Heart right ventricle (tissue), 16 donors: ENCODE results near the gene TMEM127. TPM values are rescaled to one million over a fixed set of nuclear protein-coding genes. Genes with fewer than 3 reads are reported as not detected.

ENCODE experiments used
- ATAC-seq, 8 donors: fragments of 200-7000 bp; cut with Tn5 transposase; one replicate each; pipeline ENCODE4 v1.9.1; 2020; ENCODE audit warnings: mild to moderate bottlenecking in 8 of 8, moderate library complexity in 8 of 8, moderate number of reproducible peaks in 1 of 8
- DNase-seq, 2 donors: peaks; one replicate each; pipeline ENCODE4 v3.0.0-alpha.2; 2020
- H3K27ac ChIP-seq, 10 donors: fragments of 200-600 bp; sonication (generic) in 2 of 10; one replicate each; pipeline versions ENCODE4 v1.5.0 to v1.8.0; 2020 to 2022; ENCODE audit warnings: mild to moderate bottlenecking in 3 of 10
- H3K27me3 ChIP-seq, 7 donors: fragments of 200-600 bp; one replicate each; pipeline ENCODE4 v1.8.0; 2021 to 2022; ENCODE audit warnings: mild to moderate bottlenecking in 2 of 7
- H3K36me3 ChIP-seq, 9 donors: fragments of 200-600 bp; sonication (generic) in 1 of 9; one replicate each; pipeline versions ENCODE4 v1.5.0 to v1.8.0; 2020 to 2022; ENCODE audit warnings: mild to moderate bottlenecking in 2 of 9
- H3K4me1 ChIP-seq, 9 donors: fragments of 200-600 bp; sonication (generic) in 1 of 9; one replicate each; pipeline versions ENCODE4 v1.5.0 to v1.8.0; 2020 to 2022; ENCODE audit warnings: mild to moderate bottlenecking in 4 of 9
- H3K4me3 ChIP-seq, 10 donors: fragments of 200-600 bp; sonication (generic) in 2 of 10; one replicate each; pipeline versions ENCODE4 v1.5.0 to v1.8.0; 2020 to 2022; ENCODE audit warnings: mild to moderate bottlenecking in 7 of 10, moderate library complexity in 2 of 10
- H3K9me3 ChIP-seq, 11 donors: fragments of 200-600 bp in 10 of 11; sonication (generic) in 2 of 11; one replicate each; pipeline versions ENCODE4 v1.5.0 to v1.8.0; 2013 to 2022; ENCODE audit warnings: mild to moderate bottlenecking in 2 of 11, control low read depth in 1 of 11, moderate library complexity in 1 of 11
- WGBS, 2 donors: extraction: QIAGEN DNeasy Blood & Tissue Kit; methylation state at CpG; one replicate each; pipeline ENCODE4 v1.1.7; 2013; ENCODE audit warnings: inconsistent platforms in 1 of 2; 5-methylcytosine and 5-hydroxymethylcytosine counted together
- intact Hi-C, 10 donors: fragments of 100-400 bp; cut with DNase I; formaldehyde crosslinking; loops; one replicate each; pipeline versions ENCODE4 v1.11.1 to v1.14.2; 2022
- polyA plus RNA-seq, 2 donors: library from polyadenylated mRNA; stranded (reverse); fragments of 200-250 nt; gene quantifications; one replicate each; pipeline ENCODE4 v1.2.3, GENCODE V29; 2013
- total RNA-seq, 10 donors: library from RNA; stranded (reverse); fragmentation: NEBNext Ultra II Directional in 3 of 10; extraction: Animal tissue kit (Norgen Biotek cat#: 25700) in 3 of 10; gene quantifications; one replicate each; pipeline versions ENCODE4 v1.2.1 to v1.2.4, GENCODE V29; 2021 to 2023
- TF ChIP-seq, protein P1 (sequence below), 9 donors: fragments of 200-600 bp; sonication (generic) in 2 of 9; IDR thresholded peaks; one replicate each; pipeline versions ENCODE4 v1.5.0 to v1.8.0; 2021 to 2022; ENCODE audit warnings: antibody characterized with exemption in 9 of 9, mild to moderate bottlenecking in 5 of 9, moderate library complexity in 1 of 9
- donor health status: Arrhythmogenic right ventricular cardiomyopathy.
- donor health status: ischemic (EF 13 %, LVEDD 7.1; RV severe dilation, severe dysfunction).
- donor health status: healthy with polysubstance abuse.
- donor health status: DM: no; HTN: yes; CAD: no.
- donor health status: DM: no; HTN: no; CAD: no.
- donor health status: ischemic (EF 25% LVEDD 6.9; RV normal size, moderate dysfunction).
- donor health status: ischemic (EF 25% LVEDD 5.7; RV mildly dilated, moderate dysfunction).
- donor health status: healthy.
- donor health status: DM: yes; HTN: yes; CAD: no.
- donor health status: Ischemic cardiomyopathy.
- donor health status: ischemic (EF 35%, LVEDD 5.7; RV mildly dilated, moderate dysfunction).
- donor health status: nonischemic (EF 11% LVEDD 7.7; RV severe dilation, severe dysfunction).
- donor health status: DM: yes; HTN: yes; CAD: no.
- donor health status: PGD.
- donor health status: ischemic (EF 29% LVEDD 5.4; RV normal size, mild dysfunction).
- donor health status: nonischemic (EF 23%, LVEDD 6.1; RV moderate dilation, normal function).

Gene TMEM127
- total and polyA plus RNA-seq, 12 donors = 15.2 to 113 (median 88.3) TPM

DNA sequence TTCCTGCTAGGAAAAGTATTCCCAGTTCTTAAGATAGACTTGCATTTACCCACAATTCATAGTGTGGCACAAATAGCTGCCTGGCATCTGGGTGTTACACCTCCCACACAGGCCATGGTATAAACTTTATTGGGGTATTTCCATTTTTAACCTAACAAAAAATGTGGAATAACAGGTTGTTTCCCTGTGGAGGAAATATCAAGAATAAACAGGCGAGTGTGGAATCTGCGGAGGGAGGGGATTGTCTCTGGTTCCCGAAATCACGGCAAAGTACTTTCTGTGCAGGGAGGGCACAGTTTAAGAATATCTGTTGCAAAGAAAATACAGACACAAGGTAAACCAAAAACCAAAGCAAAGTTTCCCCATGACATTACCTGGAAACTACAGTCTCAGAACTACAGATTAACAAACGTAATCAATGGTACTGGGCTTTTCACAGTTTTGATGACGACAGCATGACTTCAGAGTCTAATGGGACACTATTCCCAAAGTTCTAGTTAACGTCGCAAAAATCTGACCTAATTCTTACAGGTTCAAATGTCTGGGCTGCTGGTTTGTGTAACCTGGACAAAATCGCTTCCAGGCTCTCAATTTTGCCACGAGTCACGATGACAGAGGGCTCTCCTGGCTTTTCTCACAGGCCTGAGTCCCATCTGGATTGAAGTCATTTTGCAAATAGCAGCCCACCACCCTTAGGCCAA, 58.6 kb downstream of the TMEM127 start:
- peak overlapping the region; percentile 91 to 99 (median 97) for H3K27ac ChIP-seq
- peak overlapping the region; percentile 63 to 100 (median 95) for H3K4me3 ChIP-seq
- DNase-seq = no peak
- H3K9me3 ChIP-seq = no peaks in the 10 kb centered on the region
- H3K36me3 ChIP-seq = peaks cover 0 to 5% (median 0%) of the 10 kb centered on the region in 9 donors
- peaks cover 15 to 70% (median 65%) of the 10 kb centered on the region in 9 donors for H3K4me1 ChIP-seq
- intact Hi-C loops = loop anchor here in 3 of 10 donors (5.0 to 10.0 kb wide), 3 partner anchors 55 to 60 kb away; partner anchors contain the start of genes CIAO1 (in 1 of the 3), DUSP2 (in 1 of the 3) and TMEM127 (in 1 of the 3)
- no peak for ATAC-seq
- 9 to 10% methylated on average over 11 of the region's 11 CpGs for WGBS, 2 donors
- TF ChIP-seq, protein P1, sequence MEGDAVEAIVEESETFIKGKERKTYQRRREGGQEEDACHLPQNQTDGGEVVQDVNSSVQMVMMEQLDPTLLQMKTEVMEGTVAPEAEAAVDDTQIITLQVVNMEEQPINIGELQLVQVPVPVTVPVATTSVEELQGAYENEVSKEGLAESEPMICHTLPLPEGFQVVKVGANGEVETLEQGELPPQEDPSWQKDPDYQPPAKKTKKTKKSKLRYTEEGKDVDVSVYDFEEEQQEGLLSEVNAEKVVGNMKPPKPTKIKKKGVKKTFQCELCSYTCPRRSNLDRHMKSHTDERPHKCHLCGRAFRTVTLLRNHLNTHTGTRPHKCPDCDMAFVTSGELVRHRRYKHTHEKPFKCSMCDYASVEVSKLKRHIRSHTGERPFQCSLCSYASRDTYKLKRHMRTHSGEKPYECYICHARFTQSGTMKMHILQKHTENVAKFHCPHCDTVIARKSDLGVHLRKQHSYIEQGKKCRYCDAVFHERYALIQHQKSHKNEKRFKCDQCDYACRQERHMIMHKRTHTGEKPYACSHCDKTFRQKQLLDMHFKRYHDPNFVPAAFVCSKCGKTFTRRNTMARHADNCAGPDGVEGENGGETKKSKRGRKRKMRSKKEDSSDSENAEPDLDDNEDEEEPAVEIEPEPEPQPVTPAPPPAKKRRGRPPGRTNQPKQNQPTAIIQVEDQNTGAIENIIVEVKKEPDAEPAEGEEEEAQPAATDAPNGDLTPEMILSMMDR (IDR thresholded peaks at IDR 0.05) = no peak
- no peaks in the 10 kb centered on the region for H3K27me3 ChIP-seq

DNA sequence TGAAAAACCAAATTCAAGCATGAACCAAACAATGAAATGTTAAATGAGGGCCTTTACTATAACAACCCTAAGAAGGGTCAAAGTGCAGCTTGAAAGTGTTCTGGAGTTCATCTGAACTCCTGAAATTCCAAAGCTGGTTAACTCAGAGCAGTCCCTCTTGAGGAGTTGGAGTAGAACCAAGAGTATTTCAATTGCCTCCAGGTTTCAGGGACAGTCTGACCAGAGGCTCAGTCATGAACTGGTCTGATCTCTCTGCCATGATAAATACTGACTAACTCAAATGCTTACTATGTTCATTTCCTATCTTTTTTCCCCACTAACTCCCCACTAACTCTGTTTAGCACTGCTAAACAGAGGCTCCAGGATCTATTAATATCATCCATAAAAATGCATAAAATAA, 59.9 kb downstream of the TMEM127 start:
- no peaks in the 10 kb centered on the region for H3K27me3 ChIP-seq
- H3K4me3 ChIP-seq = peak overlapping the region in 7 of 10 donors; percentile 13 to 100 (median 19)
- TF ChIP-seq, protein P1 (IDR thresholded peaks at IDR 0.05) = no peak
- intact Hi-C loops = loop anchor here in 4 of 10 donors (1.0 to 10.0 kb wide), 4 partner anchors 52 to 59 kb away; partner anchors contain the start of genes CIAO1 (in 1 of the 4), DUSP2 (in 1 of the 4) and TMEM127 (in 1 of the 4)
- H3K4me1 ChIP-seq = peaks cover 15 to 83% (median 78%) of the 10 kb centered on the region in 9 donors
- H3K36me3 ChIP-seq = peaks cover 0 to 5% (median 0%) of the 10 kb centered on the region in 9 donors
- no peaks in the 10 kb centered on the region for H3K9me3 ChIP-seq
- ATAC-seq (no peak), DNase-seq (no peak)
- H3K27ac ChIP-seq = peak overlapping the region in 9 of 10 donors; percentile 28 to 78 (median 64)

DNA sequence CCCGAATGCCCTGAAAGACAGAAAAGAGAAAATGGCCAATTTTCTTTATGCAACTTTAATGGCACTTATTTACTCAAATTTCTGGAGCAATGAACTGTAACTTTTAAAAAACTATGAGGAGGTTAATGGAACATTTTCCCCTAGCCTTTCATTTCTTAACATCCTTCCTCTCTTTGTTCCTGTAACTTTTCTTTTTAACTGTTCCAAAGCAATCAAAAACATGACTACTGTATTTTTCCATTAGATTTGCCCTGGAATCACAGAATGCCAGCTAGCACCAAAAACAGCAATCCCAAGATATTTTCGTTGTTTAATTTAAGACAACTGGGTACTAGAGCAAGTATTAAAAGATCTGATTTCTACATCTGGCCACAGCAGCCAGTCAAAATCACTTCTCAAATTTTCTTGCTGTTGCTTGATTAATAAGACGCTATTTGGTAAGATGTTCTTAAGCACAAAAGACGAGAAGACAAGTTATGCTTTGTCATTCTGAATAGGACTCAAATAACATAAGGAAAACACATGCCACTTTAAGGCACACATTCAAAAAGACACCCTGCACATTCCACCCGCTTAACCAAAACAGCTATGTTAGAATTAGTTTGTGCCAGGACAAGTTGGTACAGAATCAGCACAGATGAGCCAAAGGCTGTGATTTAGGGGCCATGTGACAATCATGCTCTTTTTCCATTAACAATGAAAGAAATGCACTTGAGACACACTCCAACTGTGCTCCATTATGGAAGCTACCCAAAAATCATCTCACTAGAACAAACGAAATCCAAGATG, 60.8 kb downstream of the TMEM127 start:
- Histone ChIP-seq H3K27me3 (no peaks in the 10 kb centered on the region), H3K27ac (peak overlapping the region; percentile 30 to 78 (median 64)), H3K9me3 (no peaks in the 10 kb centered on the region), H3K4me1 (peaks cover 18 to 90% (median 84%) of the 10 kb centered on the region in 9 donors), H3K4me3 (peak overlapping the region in 8 of 10 donors; percentile 6 to 100 (median 17)), H3K36me3 (peaks cover 0 to 5% (median 0%) of the 10 kb centered on the region in 9 donors)
- TF ChIP-seq, protein P1 (IDR thresholded peaks at IDR 0.05) = no peak
- DNase-seq = no peak
- WGBS, 2 donors = 25 to 27% methylated on average over 6 of the region's 6 CpGs
- no peak for ATAC-seq
- intact Hi-C loops = loop anchor here in 4 of 10 donors (1.0 to 10.0 kb wide), 4 partner anchors 53 to 60 kb away; partner anchors contain the start of genes CIAO1 (in 1 of the 4), DUSP2 (in 1 of the 4) and TMEM127 (in 1 of the 4)
